ENCODE results near the gene HMGB3.
"Not testable (repeated sequence)": the region's sequence is repeated elsewhere in the genome, so short reads cannot be mapped to it uniquely, and the experiment has no call there.

Gene HMGB3

GRCh38 chrX:150982788-150983520, at the start of gene HMGB3:
TSS of gene HMGB3 (plus strand) at chrX:150983335. CDS start at chrX:150985600, 2,265 bp downstream.
- DNase-seq = peak; percentile 97

GRCh38 chrX:150933945-150934350, 49.2 kb upstream of the HMGB3 start:
- no peak for DNase-seq

GRCh38 chrX:150934453-150934852, 48.7 kb upstream of the HMGB3 start:
- no peak for DNase-seq

- DNase-seq = no peak
Observed at GRCh38 chrX:150935467-150935866, 47.7 kb upstream of the HMGB3 start.

- DNase-seq = no peak
Observed at GRCh38 chrX:150936556-150936955, 46.6 kb upstream of the HMGB3 start.

GRCh38 chrX:150940844-150941495, 42.2 kb upstream of the HMGB3 start:
- DNase-seq = no peak

- peak; percentile 31 for DNase-seq
Observed at GRCh38 chrX:150941580-150941979, 41.6 kb upstream of the HMGB3 start.

GRCh38 chrX:150942942-150943594, 40.1 kb upstream of the HMGB3 start:
- DNase-seq = no peak

GRCh38 chrX:150944233-150944632, 38.9 kb upstream of the HMGB3 start:
- no peak for DNase-seq

GRCh38 chrX:150954951-150955350, 28.2 kb upstream of the HMGB3 start:
- no peak for DNase-seq

- DNase-seq = no peak
Observed at GRCh38 chrX:150955590-150955989, 27.5 kb upstream of the HMGB3 start.

- no peak for DNase-seq
Observed at GRCh38 chrX:150958177-150958576, 25.0 kb upstream of the HMGB3 start.

- DNase-seq = no peak
Observed at GRCh38 chrX:150959557-150959956, 23.6 kb upstream of the HMGB3 start.

GRCh38 chrX:150961631-150962030, 21.5 kb upstream of the HMGB3 start:
- DNase-seq = no peak

- DNase-seq = not testable (repeated sequence)
Observed at GRCh38 chrX:150964416-150964815, 18.7 kb upstream of the HMGB3 start.

- DNase-seq = no peak
Observed at GRCh38 chrX:150966235-150966634, 16.9 kb upstream of the HMGB3 start.

GRCh38 chrX:150966742-150967141, 16.4 kb upstream of the HMGB3 start:
- DNase-seq = no peak

GRCh38 chrX:150967786-150968185, 15.3 kb upstream of the HMGB3 start:
- no peak for DNase-seq

GRCh38 chrX:150968862-150969720, 14.0 kb upstream of the HMGB3 start:
- DNase-seq = no peak

GRCh38 chrX:150972450-150972849, 10.7 kb upstream of the HMGB3 start:
- DNase-seq = no peak

- DNase-seq = no peak
Observed at GRCh38 chrX:150975655-150976390, 7.3 kb upstream of the HMGB3 start.

All from hematopoietic multipotent progenitor cell treated with erythropoietin and hydrocortisone succinate and interleukin-3 and kit ligand, for 4 days (in vitro differentiated cells).